RWPE2 (cell line): Measurements from ENCODE around the gene HMGXB4.
A peak's percentile ranks its signal among the peaks of the same experiment; 100 is the strongest.

ENCODE experiments used
- ATAC-seq: fragments of 200-7000 bp; cut with Tn5 transposase; 3 replicates; pipeline ENCODE4 v1.9.1; 2021; ENCODE audit warnings: low read depth
- DNase-seq: peaks from one replicate; pipeline ENCODE4 v3.0.0-alpha.2; 2020; ENCODE audit warnings: low spot score
- H3K27ac ChIP-seq: fragments of 450-650 bp; 2 replicates; pipeline ENCODE4 v1.5.1; 2017; ENCODE audit warnings: mild to moderate bottlenecking; ENCODE audit not compliant: poor library complexity, severe bottlenecking
- H3K27me3 ChIP-seq: fragments of 250-450 bp; sonication (Bioruptor Pico); 2 replicates; pipeline ENCODE4 v1.5.1; 2021; ENCODE audit warnings: mild to moderate bottlenecking, moderate library complexity; ENCODE audit not compliant: insufficient read depth, poor library complexity, severe bottlenecking
- H3K36me3 ChIP-seq: fragments of 250-450 bp; sonication (Bioruptor Pico); 2 replicates; pipeline ENCODE4 v1.5.1; 2020; ENCODE audit warnings: low read depth, mild to moderate bottlenecking, moderate library complexity
- H3K4me1 ChIP-seq: fragments of 250-450 bp; sonication (Bioruptor Pico); 2 replicates; pipeline ENCODE4 v1.5.1; 2021; ENCODE audit warnings: mild to moderate bottlenecking, moderate library complexity; ENCODE audit not compliant: insufficient read depth, poor library complexity, severe bottlenecking
- H3K4me3 ChIP-seq: fragments of 250-450 bp; sonication (Bioruptor Pico); 2 replicates; pipeline ENCODE4 v1.5.1; 2021; ENCODE audit warnings: mild to moderate bottlenecking, moderate library complexity; ENCODE audit not compliant: severe bottlenecking
- H3K9me3 ChIP-seq: fragments of 250-450 bp; sonication (Bioruptor Pico); 2 replicates; pipeline ENCODE4 v1.5.1; 2021; ENCODE audit warnings: mild to moderate bottlenecking, moderate library complexity; ENCODE audit not compliant: severe bottlenecking
- CTCF ChIP-seq: fragments of 450-650 bp; IDR thresholded peaks from one replicate; pipeline ENCODE4 v1.5.1; 2017; ENCODE audit warnings: mild to moderate bottlenecking, moderate library complexity; ENCODE audit not compliant: poor library complexity, severe bottlenecking

HMGXB4 gene

GRCh38 chr22:35319244-35319985 is 62.1 kb downstream of the HMGXB4 start:
- no peak for TF ChIP-seq CTCF
- H3K4me3 ChIP-seq, result no peak overlapping the region
- no peaks in the 10 kb centered on the region for H3K9me3 ChIP-seq
- peaks cover 6% of the 10 kb centered on the region; the same call in 1 of the 2 replicates for H3K36me3 ChIP-seq
- H3K4me1 ChIP-seq, result no peaks in the 10 kb centered on the region
- ATAC-seq, result no peak
- no peaks in the 10 kb centered on the region for H3K27me3 ChIP-seq
- peak; percentile 31 for DNase-seq
- H3K27ac ChIP-seq, result no peak overlapping the region

- H3K9me3 ChIP-seq, result no peaks in the 10 kb centered on the region
- peaks cover 11% of the 10 kb centered on the region; the same call in 1 of the 2 replicates for H3K36me3 ChIP-seq
- no peaks in the 10 kb centered on the region for H3K4me1 ChIP-seq
- no peak for TF ChIP-seq CTCF
- H3K27me3 ChIP-seq, result no peaks in the 10 kb centered on the region
- no peak overlapping the region for H3K27ac ChIP-seq
- DNase-seq (no peak), ATAC-seq (no peak)
- no peak overlapping the region for H3K4me3 ChIP-seq
Observed at GRCh38 chr22:35322126-35322525, 64.8 kb downstream of the HMGXB4 start.

GRCh38 chr22:35322893-35323292 is 65.6 kb downstream of the HMGXB4 start:
- no peak for TF ChIP-seq CTCF
- Histone ChIP-seq H3K4me1 (no peaks in the 10 kb centered on the region), H3K36me3 (peaks cover 15% of the 10 kb centered on the region; the same call in 1 of the 2 replicates), H3K9me3 (no peaks in the 10 kb centered on the region), H3K27me3 (no peaks in the 10 kb centered on the region), H3K4me3 (no peak overlapping the region), H3K27ac (no peak overlapping the region)
- DNase-seq (no peak), ATAC-seq (no peak)

- Histone ChIP-seq H3K27ac (no peak overlapping the region), H3K36me3 (peaks cover 15% of the 10 kb centered on the region; the same call in 1 of the 2 replicates), H3K27me3 (no peaks in the 10 kb centered on the region), H3K9me3 (no peaks in the 10 kb centered on the region), H3K4me3 (no peak overlapping the region), H3K4me1 (no peaks in the 10 kb centered on the region)
- no peak for ATAC-seq
- no peak for TF ChIP-seq CTCF
- no peak for DNase-seq
Observed at GRCh38 chr22:35323305-35323704, 66.0 kb downstream of the HMGXB4 start.

- H3K36me3 ChIP-seq, result peaks cover 15% of the 10 kb centered on the region; the same call in 1 of the 2 replicates
Observed at GRCh38 chr22:35324067-35324466, 66.8 kb downstream of the HMGXB4 start.

More at GRCh38 chr22:35324067-35324466, 66.8 kb downstream of the HMGXB4 start:
- TF ChIP-seq CTCF, result no peak
- no peak overlapping the region for H3K4me3 ChIP-seq
- no peak overlapping the region for H3K27ac ChIP-seq
- no peaks in the 10 kb centered on the region for H3K9me3 ChIP-seq
- H3K4me1 ChIP-seq, result no peaks in the 10 kb centered on the region
- ATAC-seq, result no peak
- H3K27me3 ChIP-seq, result no peaks in the 10 kb centered on the region
- DNase-seq, result no peak
